T-cell (primary cell): ENCODE measurements around the gene CLIC5. TPM values are rescaled to one million over a fixed set of nuclear protein-coding genes. Genes with fewer than 3 reads are reported as not detected.

ENCODE experiments used
- ATAC-seq, 4 experiments: fragments of 200-7000 bp in 3 of 4; fragments of 150-1000 bp in 1 of 4; cut with Tn5 transposase; replicated peaks in 1 of 4; 1 replicate in 3 of 4; 2 replicates in 1 of 4; pipeline ENCODE4 v1.10.0; 2021; ENCODE audit warnings: moderate library complexity in 3 of 4, mild to moderate bottlenecking in 2 of 4, moderate number of reproducible peaks in 1 of 4
- CTCF ChIA-PET, 2 donors: fragments of 300-600 bp; sonication (Branson Sonifier 250); formaldehyde crosslinking; loops; one replicate each; lab custom pipeline; 2022; ENCODE audit warnings: antibody characterized with exemption in 2 of 2; lab: Charles Lee
- POLR2A ChIA-PET, 2 donors: fragments of 300-600 bp; sonication (Branson Sonifier 250); formaldehyde crosslinking; loops; one replicate each; lab custom pipeline; 2022; ENCODE audit warnings: antibody characterized with exemption in 2 of 2; lab: Charles Lee
- DNase-seq, 35 experiments: peaks; one replicate each; pipeline versions ENCODE4 v3.0.0 to v3.0.0-alpha.2; 2013 to 2023
- H3K27ac ChIP-seq: one replicate; pipeline ENCODE4 v1.5.1; 2013; ENCODE audit warnings: low read length
- H3K27me3 ChIP-seq, 2 experiments: replicated peaks in 1 of 2; 1 replicate in 1 of 2; 2 replicates in 1 of 2; pipeline versions ENCODE4 v1.6.1 to v1.7.0; 2013; ENCODE audit warnings: low read length in 1 of 2, mixed read lengths in 1 of 2; ENCODE audit not compliant: control insufficient read depth in 2 of 2, insufficient read depth in 2 of 2; ENCODE audit errors: extremely low read depth in 1 of 2
- H3K36me3 ChIP-seq, 2 donors: 1 replicate in 1 of 2; 2 replicates in 1 of 2; pipeline versions ENCODE4 v1.6.1 to v1.7.0; 2013; ENCODE audit warnings: low read length in 1 of 2; ENCODE audit not compliant: control insufficient read depth in 2 of 2, insufficient read depth in 1 of 2; ENCODE audit errors: extremely low read depth in 1 of 2
- H3K4me1 ChIP-seq, 2 experiments: 1 replicate in 1 of 2; 2 replicates in 1 of 2; pipeline versions ENCODE4 v1.6.1 to v1.7.0; 2013; ENCODE audit warnings: low read length in 2 of 2, mixed read lengths in 1 of 2; ENCODE audit not compliant: insufficient read depth in 2 of 2, control insufficient read depth in 1 of 2; ENCODE audit errors: extremely low read depth in 1 of 2
- H3K4me3 ChIP-seq, 2 donors: 1 replicate in 1 of 2; 2 replicates in 1 of 2; pipeline versions ENCODE4 v1.5.1 to v1.7.0; 2013; ENCODE audit warnings: mild to moderate bottlenecking in 2 of 2, low read length in 1 of 2, moderate library complexity in 1 of 2; ENCODE audit not compliant: control insufficient read depth in 1 of 2; ENCODE audit errors: extremely low read depth in 1 of 2
- H3K9me3 ChIP-seq: 2 replicates; pipeline ENCODE4 v1.7.0; 2013
- H3K27ac Mint-ChIP-seq, 2 donors: one replicate each; pipeline ENCODE4 v1.8.0; 2020 to 2021; ENCODE audit warnings: mild to moderate bottlenecking in 2 of 2, mixed read lengths in 2 of 2
- H3K27me3 Mint-ChIP-seq, 2 donors: one replicate each; pipeline ENCODE4 v1.8.0; 2021 to 2022; ENCODE audit warnings: mixed read lengths in 2 of 2
- H3K36me3 Mint-ChIP-seq: one replicate; pipeline ENCODE4 v1.8.0; 2021; ENCODE audit warnings: mixed read lengths
- H3K4me1 Mint-ChIP-seq, 3 donors: one replicate each; pipeline ENCODE4 v1.8.0; 2020 to 2022; ENCODE audit warnings: mixed read lengths in 3 of 3, mild to moderate bottlenecking in 1 of 3
- H3K4me3 Mint-ChIP-seq, 3 donors: one replicate each; pipeline ENCODE4 v1.8.0; 2020 to 2022; ENCODE audit warnings: mild to moderate bottlenecking in 3 of 3, mixed read lengths in 3 of 3, moderate library complexity in 3 of 3
- H3K9me3 Mint-ChIP-seq, 3 donors: one replicate each; pipeline ENCODE4 v1.8.0; 2020 to 2022; ENCODE audit warnings: mixed read lengths in 3 of 3
- WGBS: methylation state at CpG from one replicate; pipeline ENCODE4 v1.1.5; 2013; ENCODE audit warnings: missing lambda C conversion rate; ENCODE audit not compliant: insufficient coverage; 5-methylcytosine and 5-hydroxymethylcytosine counted together
- total RNA-seq, 35 experiments: library from RNA in 6 of 35; stranded (reverse) in 6 of 35; fragments of 120-200 nt in 1 of 35; gene quantifications; one replicate each; pipeline versions ENCODE4 v1.2.1 to v1.2.4 and lab custom pipeline; 2013 to 2026

CLIC5 gene
- total RNA-seq (10 to 100 TPM in 1 of 5 donors, 1 to 10 TPM in 4; 3.8 to 17.8 (median 7.1) TPM), total RNA-seq (lab: John Stamatoyannopoulos, UW) (3.8 to 71.7 (median 10.3) reads per million in 29 experiments)
- 6.8 TPM for total RNA-seq (2013)

DNA sequence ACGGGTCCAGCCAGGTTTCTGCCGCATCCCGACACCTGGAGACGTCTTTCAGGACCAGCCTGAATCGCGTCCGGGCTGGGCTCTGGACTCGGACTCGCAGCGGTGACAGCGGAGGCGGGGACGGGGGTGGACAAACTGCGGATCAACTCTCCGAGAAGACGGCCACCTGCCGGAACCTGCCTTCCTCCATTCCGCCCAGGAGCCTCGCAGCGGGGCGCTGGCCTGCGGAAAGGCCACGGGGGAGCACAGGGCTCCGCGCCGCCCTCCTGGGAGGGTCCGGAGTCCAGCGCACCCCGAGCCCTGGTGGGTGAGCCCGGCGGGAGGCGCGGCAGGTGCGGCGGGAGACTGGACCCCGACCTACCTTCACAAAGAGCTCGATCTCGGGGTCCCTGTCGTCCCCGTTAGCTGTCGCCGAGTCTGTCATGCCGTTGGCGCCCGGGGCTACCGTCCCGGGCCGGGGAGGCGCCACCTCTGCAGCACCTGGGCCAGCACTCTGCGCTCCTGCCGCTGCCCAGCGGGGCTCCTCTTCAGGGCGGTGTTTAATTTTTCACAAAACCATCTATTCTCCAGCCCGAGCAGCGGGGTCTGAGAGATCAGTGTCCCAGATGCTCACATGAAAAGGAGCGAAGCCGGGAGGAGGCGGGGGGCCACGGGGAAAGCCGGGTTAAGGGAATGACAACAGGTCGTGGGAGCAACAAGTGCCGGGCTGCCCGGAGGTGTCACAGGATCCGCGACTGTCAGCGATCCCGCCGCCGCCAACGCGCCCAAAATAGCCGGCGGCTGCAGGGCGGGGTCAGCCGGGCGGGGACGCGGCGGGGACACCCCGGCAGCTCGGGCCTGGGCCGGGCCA, at the start of gene CLIC5:
CLIC5 (minus strand) TSS at position 742 of the 850 bp plus-strand sequence; CDS start at position 424, 318 bp downstream.
- no peaks in the 10 kb centered on the region for H3K36me3 ChIP-seq
- Mint-ChIP-seq H3K27me3 (peaks cover 12% of the 10 kb centered on the region in 2 donors), H3K4me3 (peak within 1 kb of the TSS; percentile 77 to 91 (median 89)), H3K4me1 (peaks cover 50 to 56% (median 53%) of the 10 kb centered on the region in 3 donors), H3K9me3 (no peaks in the 10 kb centered on the region), H3K27ac (peak within 1 kb of the TSS; percentile 96 to 97), H3K36me3 (no peaks in the 10 kb centered on the region)
- H3K9me3 ChIP-seq = no peaks in the 10 kb centered on the region
- peak within 1 kb of the TSS; percentile 69 to 77 for H3K4me3 ChIP-seq
- ATAC-seq (peak; percentile 29 to 31 (median 31)), DNase-seq (peak in 20 of 35 experiments; percentile 6 to 45 (median 20))
- H3K4me1 ChIP-seq = peaks cover 9 to 46% of the 10 kb centered on the region in 2 experiments
- ChIA-PET POLR2A (no interaction called here), CTCF (no interaction called here)
- peak within 1 kb of the TSS; percentile 87 for H3K27ac ChIP-seq
- 1% methylated on average over 78 of the region's 82 CpGs for WGBS
- H3K27me3 ChIP-seq = peaks cover 0 to 3% of the 10 kb centered on the region in 2 experiments

DNA sequence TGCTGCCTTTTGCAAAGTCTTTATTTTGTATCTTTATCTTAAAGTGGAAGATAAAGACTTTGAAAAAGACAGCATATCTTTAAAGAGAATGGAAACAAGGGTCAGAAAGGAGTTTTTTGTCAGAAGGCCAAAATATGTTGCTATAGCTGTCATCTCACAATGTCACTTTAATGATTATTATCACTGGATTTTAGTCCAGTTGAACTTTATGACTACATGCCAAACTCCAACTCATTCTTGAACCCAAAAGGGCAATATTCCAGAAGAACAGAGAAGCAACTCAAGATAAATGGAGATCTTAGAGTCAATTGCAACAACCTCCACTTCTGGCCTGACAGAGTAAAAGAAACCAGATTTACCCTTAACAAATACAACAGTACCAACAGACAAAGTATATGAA, 47.3 kb upstream of the CLIC5 start:
- ATAC-seq (no peak), DNase-seq (no peak)
- Histone ChIP-seq H3K4me3 (no peak overlapping the region), H3K27me3 (no peaks in the 10 kb centered on the region), H3K4me1 (no peaks in the 10 kb centered on the region), H3K27ac (no peak overlapping the region), H3K9me3 (no peaks in the 10 kb centered on the region), H3K36me3 (no peaks in the 10 kb centered on the region)
- H3K9me3 Mint-ChIP-seq = peaks cover 0 to 4% (median 2%) of the 10 kb centered on the region in 3 donors
- H3K27me3 Mint-ChIP-seq = peaks cover 10 to 18% of the 10 kb centered on the region in 2 donors
- no peak overlapping the region for H3K27ac Mint-ChIP-seq
- no peak overlapping the region for H3K4me3 Mint-ChIP-seq
- H3K4me1 Mint-ChIP-seq = no peaks in the 10 kb centered on the region
- H3K36me3 Mint-ChIP-seq = no peaks in the 10 kb centered on the region
- CTCF ChIA-PET = no interaction called here
- POLR2A ChIA-PET = no interaction called here

DNA sequence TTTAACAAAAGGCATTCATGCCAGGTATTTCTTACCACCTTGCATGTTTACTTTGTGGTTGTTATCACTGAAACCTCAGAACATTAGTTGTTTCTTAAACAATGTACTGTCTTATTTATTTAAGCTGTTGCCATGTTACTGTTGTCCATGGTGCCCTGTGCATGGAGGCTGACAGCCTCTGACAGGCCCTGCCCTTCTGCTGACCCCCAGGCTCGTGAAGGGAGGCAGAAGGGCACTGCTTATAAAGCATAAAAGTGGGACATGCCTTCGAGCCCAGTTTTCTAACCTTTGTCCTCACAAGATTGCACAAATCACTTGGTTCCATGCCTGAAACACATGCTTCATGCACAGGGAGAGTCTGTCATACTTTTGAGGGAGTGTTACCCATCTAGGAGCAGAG, 46.7 kb upstream of the CLIC5 start:
- Mint-ChIP-seq H3K4me3 (no peak overlapping the region), H3K4me1 (no peaks in the 10 kb centered on the region), H3K27ac (no peak overlapping the region), H3K27me3 (peaks cover 14 to 20% of the 10 kb centered on the region in 2 donors), H3K36me3 (no peaks in the 10 kb centered on the region), H3K9me3 (peaks cover 0 to 4% (median 2%) of the 10 kb centered on the region in 3 donors)
- Histone ChIP-seq H3K4me1 (no peaks in the 10 kb centered on the region), H3K27ac (no peak overlapping the region), H3K4me3 (no peak overlapping the region), H3K27me3 (no peaks in the 10 kb centered on the region), H3K9me3 (no peaks in the 10 kb centered on the region), H3K36me3 (no peaks in the 10 kb centered on the region)
- no peak for ATAC-seq
- WGBS = 40% methylated on average over 1 of the region's 2 CpGs
- peak in 1 of 35 experiments; percentile 4 for DNase-seq
- ChIA-PET CTCF (interaction anchor here in 1 of 2 donors (0.6 to 0.7 kb wide), 2 partner anchors 22 to 634 kb away, joined by 3 to 5 read pairs; no protein-coding TSS in a partner anchor), POLR2A (no interaction called here)

DNA sequence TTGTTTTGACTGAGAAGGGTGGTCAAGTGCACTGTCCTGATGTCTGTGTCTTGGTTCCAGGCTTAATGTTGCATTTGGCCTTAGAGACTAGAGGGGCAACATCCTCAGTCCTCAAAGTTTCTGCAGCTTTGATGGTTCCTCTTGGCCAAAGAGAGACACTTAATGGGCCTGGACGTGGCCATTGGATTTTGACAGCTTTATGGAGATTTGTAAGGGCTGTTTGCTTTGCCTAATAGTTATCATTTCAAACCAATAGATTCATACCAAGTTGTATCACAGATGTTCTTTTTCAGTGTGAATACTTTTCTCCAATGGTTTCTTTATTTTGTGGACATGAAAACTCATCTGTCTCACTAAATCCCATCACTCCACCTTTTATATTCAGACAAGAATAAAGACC, 45.8 kb upstream of the CLIC5 start:
- WGBS = no CpG with 5 or more reads among the region's 1 CpG
- Histone ChIP-seq H3K4me1 (no peaks in the 10 kb centered on the region), H3K9me3 (no peaks in the 10 kb centered on the region), H3K27ac (no peak overlapping the region), H3K4me3 (no peak overlapping the region), H3K36me3 (no peaks in the 10 kb centered on the region), H3K27me3 (no peaks in the 10 kb centered on the region)
- Mint-ChIP-seq H3K4me1 (no peaks in the 10 kb centered on the region), H3K9me3 (peaks cover 0 to 4% (median 2%) of the 10 kb centered on the region in 3 donors), H3K27ac (no peak overlapping the region), H3K4me3 (no peak overlapping the region), H3K27me3 (peaks cover 12 to 23% of the 10 kb centered on the region in 2 donors), H3K36me3 (no peaks in the 10 kb centered on the region)
- DNase-seq (no peak), ATAC-seq (no peak)
- ChIA-PET CTCF (no interaction called here), POLR2A (no interaction called here)

DNA sequence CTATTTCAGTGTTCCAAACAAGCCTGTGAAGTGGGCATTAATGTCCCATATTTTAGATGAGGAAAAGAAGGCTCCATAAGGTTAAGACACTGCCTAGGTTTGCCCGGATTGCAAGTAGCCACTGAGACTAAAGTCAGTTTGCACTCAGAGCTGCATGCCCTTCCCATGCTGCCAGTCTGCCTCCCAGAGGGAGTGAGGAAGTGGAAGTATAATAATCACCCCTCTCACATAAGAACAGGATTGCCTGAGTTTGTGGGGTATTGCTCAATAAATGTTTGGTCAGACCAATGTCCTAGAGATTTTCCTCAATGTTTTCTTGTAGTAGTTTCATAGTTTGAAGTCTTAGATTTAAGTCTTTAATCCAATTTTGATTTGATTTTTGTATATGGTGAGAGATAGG, 43.9 kb upstream of the CLIC5 start:
- H3K4me1 ChIP-seq = no peaks in the 10 kb centered on the region
- H3K9me3 ChIP-seq = no peaks in the 10 kb centered on the region
- DNase-seq (no peak), ATAC-seq (no peak)
- CTCF ChIA-PET = no interaction called here
- Mint-ChIP-seq H3K4me1 (no peaks in the 10 kb centered on the region), H3K27ac (no peak overlapping the region), H3K27me3 (peaks cover 10 to 27% of the 10 kb centered on the region in 2 donors), H3K4me3 (no peak overlapping the region), H3K36me3 (no peaks in the 10 kb centered on the region), H3K9me3 (peaks cover 0 to 4% (median 2%) of the 10 kb centered on the region in 3 donors)
- H3K36me3 ChIP-seq = no peaks in the 10 kb centered on the region
- no peak overlapping the region for H3K27ac ChIP-seq
- WGBS = no CpG with 5 or more reads among the region's 1 CpG
- H3K27me3 ChIP-seq = no peaks in the 10 kb centered on the region
- POLR2A ChIA-PET = no interaction called here
- H3K4me3 ChIP-seq = no peak overlapping the region

DNA sequence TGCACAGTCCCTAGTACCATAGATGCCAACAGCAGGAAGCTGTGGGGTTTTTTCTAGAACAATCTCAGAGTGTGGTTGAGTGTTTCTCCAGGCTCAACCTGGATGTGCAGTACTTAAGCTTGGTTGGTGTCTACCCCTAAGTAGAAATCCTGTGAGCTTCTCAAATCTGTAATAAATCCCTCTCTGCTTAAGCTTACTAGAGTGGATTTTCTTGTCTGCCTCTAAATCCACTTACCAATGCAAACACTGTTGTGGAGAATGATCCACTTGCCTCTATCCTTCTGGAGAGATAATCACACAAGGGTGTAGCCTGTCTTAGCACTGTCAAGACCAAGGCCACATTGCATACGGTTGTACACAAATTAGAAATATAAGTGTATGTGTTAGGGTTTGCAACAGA, 43.3 kb upstream of the CLIC5 start:
- Histone ChIP-seq H3K9me3 (no peaks in the 10 kb centered on the region), H3K27me3 (no peaks in the 10 kb centered on the region), H3K4me3 (no peak overlapping the region), H3K36me3 (no peaks in the 10 kb centered on the region), H3K27ac (no peak overlapping the region), H3K4me1 (no peaks in the 10 kb centered on the region)
- ChIA-PET POLR2A (no interaction called here), CTCF (no interaction called here)
- DNase-seq (no peak), ATAC-seq (no peak)
- no peak overlapping the region for H3K4me3 Mint-ChIP-seq
- no peaks in the 10 kb centered on the region for H3K4me1 Mint-ChIP-seq
- H3K27ac Mint-ChIP-seq = no peak overlapping the region
- no peaks in the 10 kb centered on the region for H3K36me3 Mint-ChIP-seq
- H3K27me3 Mint-ChIP-seq = peaks cover 10 to 27% of the 10 kb centered on the region in 2 donors
- no CpG with 5 or more reads among the region's 1 CpG for WGBS
- H3K9me3 Mint-ChIP-seq = peaks cover 0 to 4% (median 2%) of the 10 kb centered on the region in 3 donors
